Stimulated activated CD4-positive, alpha-beta T cell treated with anti-CD3 and anti-CD28 coated beads, Interleukin-4, amount 100 ng/mL, for 1 hour (primary cell): ENCODE measurements around the gene RASSF10.

Experiments
- DNase-seq: peaks from one replicate; pipeline ENCODE4 v3.0.0-alpha.2; 2020

The RASSF10 gene

DNA sequence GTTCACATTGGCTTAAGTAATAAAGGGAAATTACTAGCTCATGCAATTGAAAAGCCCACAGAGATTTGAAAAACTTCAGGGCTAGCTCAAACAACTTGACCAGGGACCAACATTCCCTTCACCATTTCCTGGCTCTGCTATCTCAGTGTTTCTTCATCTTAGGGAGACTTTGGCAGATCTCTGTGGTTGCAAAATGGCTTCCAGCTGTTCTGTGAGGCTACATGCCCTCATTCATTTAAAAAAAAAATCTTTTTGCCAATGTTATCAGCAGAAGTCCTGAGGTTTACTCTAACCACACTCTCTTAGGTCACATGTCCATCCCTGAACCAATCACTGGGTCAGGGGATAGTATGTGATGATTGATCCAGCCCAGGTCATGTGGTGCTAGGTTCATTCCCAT, 13.9 kb upstream of the RASSF10 start:
- DNase-seq: no peak

DNA sequence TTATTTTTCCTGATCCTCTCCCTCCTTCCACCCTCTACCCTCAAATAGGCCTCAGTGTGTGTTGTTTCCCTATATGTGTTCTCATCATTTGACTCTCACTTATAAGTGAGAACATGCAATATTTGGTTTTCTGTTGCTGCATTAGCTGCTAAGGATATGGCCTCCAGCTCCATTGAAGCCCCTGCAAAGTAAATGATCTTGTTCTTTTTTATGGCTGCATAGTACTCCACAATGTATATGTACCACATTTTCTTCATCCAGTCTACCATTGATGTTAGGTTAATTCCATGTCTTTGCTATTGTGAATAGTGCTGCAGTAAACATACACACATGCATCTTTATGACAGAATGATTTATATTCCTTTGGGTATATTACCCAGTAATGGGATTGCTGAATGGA, 13.3 kb upstream of the RASSF10 start:
- DNase-seq: no peak

DNA sequence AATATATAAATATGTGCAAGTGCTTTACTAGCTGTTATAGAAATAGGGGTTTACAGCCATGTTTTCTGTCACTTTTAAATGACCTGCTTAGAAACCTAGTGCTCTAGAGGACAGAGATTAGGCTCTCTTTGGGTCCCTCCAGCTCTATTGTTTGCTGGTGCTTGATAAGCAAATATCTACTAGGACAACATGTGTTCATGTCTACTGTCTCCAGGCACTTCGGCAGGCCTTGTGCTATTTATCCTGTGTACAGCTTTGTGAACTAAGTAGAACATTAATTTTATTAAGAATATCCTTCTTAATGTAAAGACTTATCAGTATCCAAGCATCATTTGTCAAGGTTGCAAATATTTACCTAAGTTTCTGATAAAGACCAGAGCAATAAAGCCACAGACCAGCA, 11.9 kb upstream of the RASSF10 start:
- no peak for DNase-seq

DNA sequence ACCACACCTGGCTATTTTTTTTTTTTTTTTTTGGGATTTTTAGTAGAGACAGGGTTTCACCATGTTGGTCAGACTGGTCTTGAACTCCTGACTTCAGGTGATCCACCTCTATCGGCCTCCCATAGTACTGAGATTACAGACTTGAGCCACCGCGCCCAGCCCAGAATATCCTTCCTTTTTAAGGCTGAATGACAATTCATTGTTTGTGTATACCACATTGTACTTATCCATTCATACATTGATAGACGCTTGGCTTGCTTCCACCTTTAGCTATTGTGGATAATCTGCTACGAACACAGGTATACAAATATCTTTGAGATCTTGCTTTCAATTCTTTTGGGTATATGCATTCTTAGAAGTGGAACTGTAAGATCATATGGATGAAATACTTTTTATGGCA, 10.8 kb upstream of the RASSF10 start:
- DNase-seq: no peak

DNA sequence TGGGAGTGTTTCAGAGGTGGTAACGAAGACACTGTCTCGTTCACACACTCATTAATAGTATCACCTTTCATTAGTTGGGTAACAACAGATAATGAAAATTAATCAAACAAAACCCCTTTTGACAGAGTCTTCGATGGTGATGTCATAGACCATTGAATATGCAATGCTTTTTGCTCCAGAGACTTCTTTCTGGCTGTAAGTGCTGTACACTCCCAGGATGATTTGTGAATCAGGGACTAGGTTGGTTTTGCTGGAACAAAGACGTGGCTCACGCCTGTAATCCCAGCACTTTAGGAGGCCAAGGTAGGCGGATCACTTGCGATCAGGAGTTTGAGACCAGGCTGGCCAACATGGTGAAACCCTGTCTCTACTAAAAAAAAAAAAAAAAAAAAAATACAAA, 9.5 kb upstream of the RASSF10 start:
- no peak for DNase-seq

DNA sequence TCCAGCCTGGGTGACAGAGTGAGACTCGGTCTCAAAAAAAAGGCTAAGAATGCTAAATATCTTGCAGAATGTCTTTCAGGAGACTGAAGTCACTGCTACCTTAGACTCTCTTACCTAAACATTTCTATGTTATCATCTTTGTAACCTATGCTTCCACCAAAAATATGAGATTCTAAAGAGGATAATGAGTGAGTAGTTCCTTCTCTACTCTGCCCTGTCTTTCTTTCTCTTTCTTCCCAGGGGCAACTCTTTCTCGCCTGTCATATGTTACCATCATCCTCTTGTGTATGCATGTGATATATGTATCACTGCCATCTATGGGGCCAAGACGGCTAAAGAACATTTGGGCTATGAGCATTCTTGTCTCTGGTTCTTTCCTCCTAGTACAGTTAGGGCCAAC, 9.0 kb upstream of the RASSF10 start:
- DNase-seq: no peak

DNA sequence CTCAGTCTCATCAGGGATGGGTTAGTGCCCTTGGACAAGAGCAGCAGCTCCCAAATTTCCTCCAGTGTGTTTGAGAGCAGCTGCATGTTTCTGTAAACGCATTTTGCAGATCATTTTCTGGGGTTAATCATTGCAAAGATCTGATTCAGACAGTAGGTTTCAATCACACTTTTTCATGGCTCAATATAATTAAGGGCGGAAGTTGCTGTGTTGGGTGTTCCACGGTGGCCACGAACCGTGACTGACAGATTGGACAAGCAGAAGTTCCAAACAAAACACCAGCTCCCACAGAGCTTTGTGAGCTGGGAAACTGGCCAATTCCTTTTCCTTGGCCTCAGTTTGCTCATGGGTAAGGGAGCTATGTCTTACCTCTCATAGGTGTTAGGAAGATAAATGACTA, 8.4 kb upstream of the RASSF10 start:
- DNase-seq: no peak

DNA sequence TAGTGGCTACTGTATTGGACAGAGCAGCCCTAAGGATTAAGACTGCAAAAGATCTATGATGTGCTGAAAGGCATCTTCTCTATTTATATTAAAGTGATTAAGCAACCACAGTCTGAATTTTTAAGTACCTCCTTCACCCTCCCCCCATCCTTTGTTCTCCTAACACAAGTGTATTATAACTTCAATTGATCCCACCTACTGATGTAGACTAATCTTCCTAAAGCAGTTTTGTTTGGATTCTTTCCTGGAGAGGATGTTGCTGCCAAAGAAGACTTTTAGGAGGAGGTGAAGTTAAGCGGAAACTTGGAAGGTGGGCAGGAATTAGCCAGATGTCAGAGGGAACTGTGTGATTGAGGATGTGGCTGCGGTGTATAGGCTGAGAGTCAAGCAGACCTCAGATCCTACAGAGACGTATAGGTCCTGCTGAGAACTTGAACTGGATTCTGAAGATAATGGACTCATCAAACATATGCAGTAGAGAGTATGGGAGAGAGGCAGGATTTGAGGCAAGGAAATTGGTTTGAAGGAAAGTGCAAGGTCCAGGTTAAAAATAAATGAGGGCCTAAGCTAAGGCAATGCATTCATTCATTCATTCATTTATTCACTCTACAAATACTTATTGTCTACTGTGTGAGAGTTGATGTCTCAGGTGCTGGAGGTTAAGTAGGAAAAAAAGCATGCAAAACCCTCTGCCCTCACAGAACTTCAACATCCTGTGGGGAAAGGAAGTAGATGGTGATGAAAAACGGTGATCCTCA, 5.2 kb upstream of the RASSF10 start:
- DNase-seq: no peak

DNA sequence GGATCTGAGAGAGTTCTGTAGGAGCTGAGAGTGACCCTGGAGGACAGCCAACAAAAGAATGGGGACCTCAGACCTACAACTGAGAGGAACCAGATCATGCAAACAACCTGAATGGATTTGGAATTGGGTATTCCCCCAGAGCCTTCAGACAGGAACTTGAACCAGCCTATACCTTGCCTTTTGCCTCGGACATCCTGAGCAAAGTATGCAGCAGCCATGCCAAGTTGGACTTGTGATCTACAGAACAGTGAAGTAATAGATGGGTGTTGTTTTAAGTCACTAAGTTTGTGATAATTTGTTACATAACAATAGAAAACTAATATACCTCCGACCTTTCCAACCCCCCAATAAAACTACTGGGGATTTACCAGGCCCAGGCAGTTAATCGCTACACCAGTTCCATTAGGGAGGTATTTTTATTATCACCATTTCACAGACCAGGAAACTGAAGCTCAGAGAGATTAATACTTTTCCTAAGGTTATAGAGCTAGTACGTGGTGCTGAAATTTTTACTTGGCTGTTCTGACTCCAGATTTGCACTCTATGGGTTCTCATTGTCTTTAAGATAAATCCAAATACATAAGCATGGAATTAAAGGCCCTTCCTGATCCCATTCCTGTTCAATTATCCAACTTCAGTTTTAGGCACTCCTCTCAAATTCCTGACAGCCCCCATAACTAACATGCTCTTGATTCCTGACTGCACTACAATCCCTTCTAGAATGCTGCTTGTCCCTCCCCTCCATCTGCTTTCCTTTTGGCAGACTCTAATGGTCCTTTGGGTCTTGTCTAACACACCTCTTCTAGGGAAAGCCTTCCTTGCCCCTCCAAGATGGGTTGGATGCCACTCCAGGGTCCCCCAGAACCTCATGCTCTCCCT, 1.7 kb upstream of the RASSF10 start:
- DNase-seq: no peak

DNA sequence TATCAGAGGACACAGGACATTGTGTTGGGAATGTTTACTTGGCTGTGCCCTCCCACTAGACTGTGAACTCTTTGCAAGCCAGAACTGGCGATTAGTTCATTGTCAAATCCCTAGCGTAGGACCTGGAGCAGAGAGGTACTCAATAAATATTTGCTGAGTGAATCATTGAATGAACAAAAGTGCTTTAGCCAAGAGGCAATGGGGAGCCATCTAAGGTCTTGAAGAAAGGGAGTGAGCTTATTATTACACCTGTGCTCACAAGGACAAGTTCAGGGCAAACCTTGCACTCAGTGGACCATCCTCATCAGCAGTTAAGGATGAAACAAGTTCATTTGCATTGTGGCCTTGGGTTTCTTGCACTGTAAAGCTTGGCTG, 1.1 kb upstream of the RASSF10 start:
- no peak for DNase-seq

DNA sequence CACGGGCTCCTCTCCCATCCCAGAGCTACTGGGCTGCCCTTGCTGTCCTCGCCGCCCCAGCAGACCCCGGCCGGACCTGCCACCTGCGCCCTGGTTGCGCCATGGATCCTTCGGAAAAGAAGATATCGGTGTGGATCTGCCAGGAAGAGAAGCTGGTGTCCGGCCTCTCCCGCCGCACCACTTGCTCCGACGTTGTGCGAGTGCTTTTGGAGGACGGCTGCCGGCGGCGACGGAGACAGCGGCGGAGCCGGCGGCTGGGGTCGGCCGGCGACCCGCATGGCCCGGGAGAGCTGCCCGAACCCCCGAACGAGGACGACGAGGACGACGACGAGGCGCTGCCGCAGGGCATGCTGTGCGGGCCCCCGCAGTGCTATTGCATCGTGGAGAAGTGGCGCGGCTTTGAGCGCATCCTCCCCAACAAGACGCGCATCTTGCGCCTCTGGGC, 382 bp downstream of the RASSF10 start:
- no peak for DNase-seq

DNA sequence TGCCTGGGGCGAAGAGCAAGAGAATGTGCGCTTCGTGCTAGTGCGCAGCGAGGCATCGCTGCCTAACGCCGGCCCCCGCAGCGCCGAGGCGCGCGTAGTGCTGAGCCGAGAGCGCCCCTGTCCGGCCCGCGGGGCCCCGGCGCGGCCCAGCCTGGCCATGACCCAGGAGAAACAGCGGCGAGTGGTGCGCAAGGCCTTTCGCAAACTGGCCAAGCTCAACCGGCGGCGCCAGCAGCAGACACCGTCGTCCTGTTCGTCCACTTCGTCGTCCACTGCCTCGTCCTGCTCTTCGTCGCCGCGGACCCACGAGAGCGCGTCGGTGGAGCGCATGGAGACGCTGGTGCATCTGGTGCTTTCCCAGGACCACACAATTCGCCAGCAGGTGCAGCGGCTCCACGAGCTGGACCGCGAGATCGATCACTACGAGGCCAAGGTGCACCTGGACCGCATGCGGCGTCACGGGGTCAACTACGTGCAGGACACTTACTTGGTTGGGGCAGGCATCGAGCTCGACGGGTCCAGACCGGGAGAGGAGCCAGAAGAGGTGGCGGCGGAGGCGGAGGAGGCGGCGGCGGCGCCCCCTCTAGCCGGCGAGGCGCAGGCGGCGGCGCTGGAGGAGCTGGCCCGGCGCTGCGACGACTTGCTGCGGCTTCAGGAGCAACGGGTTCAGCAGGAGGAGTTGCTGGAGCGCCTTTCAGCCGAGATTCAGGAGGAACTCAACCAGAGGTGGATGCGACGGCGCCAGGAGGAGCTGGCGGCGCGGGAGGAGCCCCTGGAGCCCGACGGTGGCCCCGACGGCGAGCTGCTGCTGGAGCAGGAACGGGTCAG, 1.0 kb downstream of the RASSF10 start:
- DNase-seq: no peak

DNA sequence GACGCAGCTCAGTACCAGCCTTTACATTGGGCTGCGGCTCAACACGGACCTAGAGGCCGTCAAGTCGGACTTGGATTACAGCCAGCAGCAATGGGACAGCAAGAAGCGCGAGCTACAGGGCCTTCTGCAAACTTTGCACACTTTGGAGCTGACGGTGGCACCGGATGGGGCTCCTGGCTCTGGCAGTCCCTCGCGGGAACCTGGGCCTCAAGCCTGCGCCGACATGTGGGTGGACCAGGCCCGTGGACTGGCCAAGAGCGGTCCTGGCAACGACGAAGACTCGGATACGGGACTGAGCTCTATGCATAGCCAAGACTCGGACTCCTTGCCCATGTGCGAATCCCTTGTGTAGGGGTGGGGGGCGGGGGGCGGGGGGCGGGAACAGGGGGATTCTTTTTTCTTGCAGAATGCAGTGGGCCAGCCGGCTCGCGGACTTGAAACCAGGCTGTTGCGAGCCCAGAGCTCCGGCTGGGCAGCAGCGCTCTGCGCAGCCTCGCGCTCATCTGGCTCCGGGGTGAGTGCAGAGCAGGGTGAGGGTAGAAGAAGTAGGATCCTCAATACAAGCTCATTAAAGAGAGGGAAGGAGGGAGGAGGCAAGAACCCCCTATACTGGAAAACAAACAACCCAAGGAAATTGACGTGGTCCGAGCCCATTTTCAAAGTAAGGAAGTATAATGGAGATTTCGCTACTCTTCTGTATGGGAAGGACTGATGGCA, 1.8 kb downstream of the RASSF10 start:
- DNase-seq: no peak

DNA sequence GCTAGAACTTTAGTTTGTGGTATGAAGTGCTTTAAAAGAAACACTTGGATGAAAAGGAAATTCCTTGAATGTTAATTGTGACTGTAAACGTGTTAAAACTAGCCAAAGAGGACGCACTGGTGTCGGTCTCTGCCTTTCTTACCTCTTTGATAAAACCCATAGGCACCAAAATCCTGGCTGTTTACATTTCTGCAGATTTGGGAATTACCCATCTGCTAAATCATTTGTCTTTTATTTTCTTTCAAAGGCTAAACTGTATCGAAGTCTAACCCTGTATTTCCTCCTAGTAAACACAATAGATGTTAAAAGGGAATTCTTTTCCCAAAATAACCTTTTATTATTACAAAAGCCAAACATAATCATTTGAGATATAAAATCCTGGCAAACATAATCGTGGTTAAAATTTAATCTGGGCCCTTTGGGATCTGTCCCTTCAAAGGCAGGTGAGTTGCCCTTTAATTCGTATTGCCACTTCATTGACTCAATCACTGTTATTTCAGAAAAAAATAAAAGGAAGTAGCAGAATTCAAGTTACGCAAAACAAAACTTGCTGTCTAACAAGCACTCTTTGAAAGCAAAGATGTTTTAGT, 2.4 kb downstream of the RASSF10 start:
- DNase-seq: no peak

DNA sequence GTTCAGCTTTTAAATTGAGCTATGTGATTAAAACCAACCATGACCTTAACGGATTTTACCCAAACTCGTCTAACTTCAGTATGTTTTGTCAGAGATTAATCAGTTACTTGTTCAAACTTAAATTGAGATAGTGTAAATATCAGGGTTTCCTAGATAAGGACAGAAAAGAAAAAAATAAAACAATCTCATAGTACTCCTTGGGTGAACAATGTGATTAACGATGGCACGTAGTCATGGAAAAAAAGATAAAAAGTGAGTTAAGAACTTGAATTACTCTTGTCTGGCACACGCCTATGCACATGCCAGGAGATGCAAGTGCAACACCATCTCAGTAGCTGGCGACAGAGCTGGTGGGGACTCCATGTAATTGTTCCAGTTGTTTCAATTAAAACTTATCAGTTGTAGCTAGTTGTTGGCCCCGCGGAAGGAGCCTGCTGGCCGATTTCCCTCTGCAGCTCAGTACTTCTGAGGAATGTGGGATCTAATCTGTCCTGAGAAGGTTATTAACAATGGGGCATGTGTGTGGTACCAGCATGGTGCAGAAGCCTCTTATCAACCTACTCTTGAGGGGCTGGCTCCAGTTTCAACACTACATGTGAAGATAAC, 3.0 kb downstream of the RASSF10 start:
- no peak for DNase-seq

DNA sequence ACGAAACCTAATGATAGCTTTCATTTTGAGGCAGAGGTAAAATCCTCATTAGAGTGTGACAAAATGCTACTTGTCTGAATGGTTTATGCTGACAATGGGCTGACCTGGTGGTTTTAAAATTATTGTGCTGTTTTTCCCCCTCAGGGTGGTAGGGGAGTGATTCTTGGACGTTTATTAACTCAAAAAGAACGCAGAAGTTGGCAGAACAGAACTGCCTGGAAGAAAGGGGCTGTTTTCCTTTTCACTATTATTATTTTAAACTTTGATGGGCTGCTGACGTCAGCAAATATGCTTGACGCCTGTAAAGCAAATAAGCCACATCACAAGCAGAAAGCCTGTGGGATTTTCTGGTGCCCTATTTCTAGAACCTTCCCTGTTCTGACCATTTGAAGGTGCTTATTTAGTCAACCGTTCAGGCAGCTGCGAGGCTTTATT, 4.0 kb downstream of the RASSF10 start:
- DNase-seq: no peak

DNA sequence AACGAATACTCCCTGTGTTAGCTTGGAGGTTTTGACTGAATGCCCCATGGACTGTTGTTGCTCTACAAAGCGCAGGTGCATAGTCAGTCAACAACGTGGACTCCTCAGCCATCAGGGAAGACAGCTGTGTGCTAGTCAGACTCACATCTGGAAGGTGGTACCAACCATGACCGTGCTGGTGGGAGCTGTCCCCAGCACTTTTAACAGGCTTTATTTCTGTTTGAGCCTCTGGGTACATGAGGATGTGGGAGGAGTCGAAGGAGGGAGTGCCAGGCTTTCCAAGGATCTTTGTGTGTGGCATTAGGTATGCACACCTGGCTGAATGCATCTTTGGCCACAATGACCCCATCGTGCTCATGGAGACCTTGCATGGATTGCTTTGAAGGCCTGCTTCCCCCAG, 6.6 kb downstream of the RASSF10 start:
- no peak for DNase-seq

DNA sequence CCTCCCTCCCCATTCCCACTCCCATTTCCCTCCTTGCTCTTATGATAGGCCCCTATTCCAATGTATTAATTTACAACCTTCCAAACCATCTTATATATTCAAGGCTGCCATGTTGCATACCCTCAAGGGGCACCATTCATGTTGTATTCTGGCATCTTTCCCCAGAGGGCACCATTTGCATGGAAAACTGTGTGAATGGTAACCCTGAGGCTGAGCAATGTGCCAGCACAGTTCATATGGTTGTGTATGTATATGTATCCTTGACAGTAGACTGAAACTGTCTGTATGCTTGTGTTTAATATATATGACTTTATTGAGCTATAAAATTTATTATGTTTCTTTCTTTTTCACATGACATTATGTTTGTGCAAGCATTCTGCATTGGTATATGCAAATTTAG, 7.3 kb downstream of the RASSF10 start:
- no peak for DNase-seq

DNA sequence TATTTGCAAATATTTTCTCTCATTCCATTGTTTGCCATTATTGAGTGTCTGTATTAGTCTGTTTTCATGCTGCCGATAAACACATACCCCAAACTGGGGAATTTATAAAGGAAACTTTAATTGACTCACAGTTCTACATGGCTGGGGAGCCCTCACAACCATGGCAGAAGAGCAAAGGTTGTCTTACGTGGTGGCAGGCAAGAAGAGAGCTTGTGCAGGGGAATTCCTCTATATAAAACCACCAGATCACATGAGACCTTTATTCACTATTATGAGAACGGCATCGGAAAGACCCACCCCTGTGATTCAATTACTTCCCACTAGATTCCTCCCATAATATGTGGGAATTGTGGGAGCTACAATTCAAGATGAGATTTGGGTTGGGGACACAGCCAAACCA, 10.2 kb downstream of the RASSF10 start:
- DNase-seq: no peak

DNA sequence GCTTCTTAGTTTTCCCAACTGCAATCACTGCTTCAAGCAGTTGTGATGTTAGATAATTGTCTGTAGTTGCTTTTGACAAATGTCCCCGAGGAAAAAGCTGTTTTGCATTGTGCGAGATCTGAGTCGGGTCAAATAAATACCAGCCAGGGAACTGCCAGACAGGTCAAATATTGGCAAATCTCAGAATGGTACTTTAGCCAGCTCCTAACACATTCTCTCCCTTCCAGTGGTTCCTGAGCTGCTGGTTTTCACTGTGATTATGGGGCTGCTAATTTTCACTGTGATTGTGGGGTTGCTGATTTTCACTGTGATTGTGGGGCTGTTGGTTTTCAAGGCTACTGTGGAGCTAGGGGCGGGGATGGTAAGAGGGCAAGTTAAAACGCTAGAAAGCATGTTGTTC, 14.3 kb downstream of the RASSF10 start:
- DNase-seq: no peak

DNA sequence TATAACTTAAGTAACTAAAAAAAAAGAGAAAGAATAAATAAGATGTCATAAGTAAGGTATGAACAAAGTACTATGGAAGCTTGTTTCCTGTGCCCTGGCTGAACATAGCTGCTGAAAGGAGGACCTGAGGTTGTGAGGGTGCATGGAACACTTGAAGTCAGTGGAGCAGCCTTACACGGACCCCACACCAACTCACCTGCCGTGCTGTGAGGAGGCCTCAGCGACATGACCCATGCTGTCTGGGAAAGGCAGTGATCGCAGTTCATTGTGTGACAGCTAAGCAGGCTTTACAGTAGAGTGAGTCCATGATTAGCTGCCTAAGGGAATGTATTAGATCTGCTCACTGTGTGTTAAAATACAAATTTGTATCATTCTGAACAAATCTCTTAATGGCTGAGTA, 17.6 kb downstream of the RASSF10 start:
- DNase-seq: no peak

DNA sequence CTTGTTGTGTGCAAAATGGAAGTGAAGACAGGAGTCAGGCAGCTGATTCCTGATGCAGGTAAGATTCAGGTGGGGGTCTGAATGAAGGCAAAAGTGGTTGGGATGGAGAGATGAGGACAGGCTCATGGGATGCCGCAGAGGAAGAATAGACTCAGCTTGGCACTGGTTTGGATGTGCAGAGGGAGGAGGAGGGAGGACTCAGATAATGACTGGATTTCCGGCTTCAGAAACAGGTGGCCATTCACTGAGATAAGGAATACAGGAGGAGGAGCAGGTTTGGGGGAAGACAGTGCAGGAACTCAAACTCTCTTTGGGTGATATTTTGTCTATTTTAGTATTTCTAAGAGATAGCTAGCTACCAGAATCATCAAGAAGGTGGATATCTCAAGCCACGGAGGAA, 19.2 kb downstream of the RASSF10 start:
- DNase-seq: no peak
